Nephron progenitor cell (in vitro differentiated cells): ENCODE results near the gene MRPS22.

ENCODE experiments used
- DNase-seq: peaks from one replicate; pipeline ENCODE4 v3.0.0; 2021
- H3K27ac Mint-ChIP-seq: 2 replicates; pipeline ENCODE4 v1.8.0; 2021; ENCODE audit warnings: mild to moderate bottlenecking, moderate library complexity, mixed read lengths
- H3K27me3 Mint-ChIP-seq: 2 replicates; pipeline ENCODE4 v1.8.0; 2021; ENCODE audit warnings: mild to moderate bottlenecking, low read depth, mixed read lengths; ENCODE audit not compliant: poor library complexity
- H3K36me3 Mint-ChIP-seq: 2 replicates; pipeline ENCODE4 v1.8.0; 2021; ENCODE audit warnings: low read depth, mixed read lengths
- H3K4me1 Mint-ChIP-seq: 2 replicates; pipeline ENCODE4 v1.8.0; 2021; ENCODE audit warnings: mixed read lengths
- H3K4me3 Mint-ChIP-seq: 2 replicates; pipeline ENCODE4 v1.8.0; 2021; ENCODE audit warnings: mild to moderate bottlenecking, moderate library complexity, mixed read lengths
- H3K9me3 Mint-ChIP-seq: 2 replicates; pipeline ENCODE4 v1.8.0; 2021; ENCODE audit warnings: mild to moderate bottlenecking, moderate library complexity, mixed read lengths
- CTCF ChIP-seq: fragments of 200-600 bp; sonication (generic); IDR thresholded peaks from 2 replicates; pipeline ENCODE4 v1.5.0; 2021; ENCODE audit warnings: antibody characterized with exemption

The MRPS22 gene

GRCh38 chr3:139309061-139309591, 34.7 kb upstream of the MRPS22 start:
- no peak for DNase-seq
- H3K27ac Mint-ChIP-seq, result no peak overlapping the region

GRCh38 chr3:139309880-139310279, 33.9 kb upstream of the MRPS22 start:
- Mint-ChIP-seq H3K36me3 (no peaks in the 10 kb centered on the region), H3K9me3 (no peaks in the 10 kb centered on the region), H3K4me1 (peaks cover 21% of the 10 kb centered on the region), H3K27ac (no peak overlapping the region), H3K27me3 (peaks cover 14% of the 10 kb centered on the region), H3K4me3 (no peak overlapping the region)
- TF ChIP-seq CTCF, result no peak
- DNase-seq, result no peak

More at GRCh38 chr3:139309061-139309591, 34.7 kb upstream of the MRPS22 start:
- H3K9me3 Mint-ChIP-seq, result no peaks in the 10 kb centered on the region
- no peak overlapping the region for H3K4me3 Mint-ChIP-seq
- no peaks in the 10 kb centered on the region for H3K36me3 Mint-ChIP-seq
- H3K4me1 Mint-ChIP-seq, result peaks cover 21% of the 10 kb centered on the region
- TF ChIP-seq CTCF, result no peak
- H3K27me3 Mint-ChIP-seq, result peaks cover 14% of the 10 kb centered on the region

GRCh38 chr3:139310474-139310933, 33.3 kb upstream of the MRPS22 start:
- no peak overlapping the region for H3K4me3 Mint-ChIP-seq
- peaks cover 21% of the 10 kb centered on the region for H3K4me1 Mint-ChIP-seq
- H3K27me3 Mint-ChIP-seq, result peaks cover 19% of the 10 kb centered on the region
- no peak for TF ChIP-seq CTCF
- H3K9me3 Mint-ChIP-seq, result no peaks in the 10 kb centered on the region
- no peak overlapping the region for H3K27ac Mint-ChIP-seq
- DNase-seq, result no peak
- no peaks in the 10 kb centered on the region for H3K36me3 Mint-ChIP-seq

- no peaks in the 10 kb centered on the region for H3K9me3 Mint-ChIP-seq
- H3K27ac Mint-ChIP-seq, result no peak overlapping the region
- DNase-seq, result no peak
- no peaks in the 10 kb centered on the region for H3K36me3 Mint-ChIP-seq
- H3K27me3 Mint-ChIP-seq, result peaks cover 20% of the 10 kb centered on the region
- no peak for TF ChIP-seq CTCF
- H3K4me3 Mint-ChIP-seq, result no peak overlapping the region
- H3K4me1 Mint-ChIP-seq, result peaks cover 21% of the 10 kb centered on the region
Observed at GRCh38 chr3:139311557-139311956, 32.3 kb upstream of the MRPS22 start.

GRCh38 chr3:139312416-139312815, 31.4 kb upstream of the MRPS22 start:
- Mint-ChIP-seq H3K4me3 (no peak overlapping the region), H3K4me1 (peaks cover 21% of the 10 kb centered on the region), H3K27me3 (peaks cover 26% of the 10 kb centered on the region), H3K36me3 (no peaks in the 10 kb centered on the region), H3K9me3 (no peaks in the 10 kb centered on the region), H3K27ac (peak overlapping the region; percentile 55)
- no peak for TF ChIP-seq CTCF
- no peak for DNase-seq

- H3K27ac Mint-ChIP-seq, result peak overlapping the region; percentile 55
- H3K9me3 Mint-ChIP-seq, result no peaks in the 10 kb centered on the region
- H3K36me3 Mint-ChIP-seq, result no peaks in the 10 kb centered on the region
- H3K4me1 Mint-ChIP-seq, result peaks cover 21% of the 10 kb centered on the region
- no peak overlapping the region for H3K4me3 Mint-ChIP-seq
- DNase-seq, result no peak
- no peak for TF ChIP-seq CTCF
- peaks cover 25% of the 10 kb centered on the region for H3K27me3 Mint-ChIP-seq
Observed at GRCh38 chr3:139312959-139313358, 30.9 kb upstream of the MRPS22 start.
